Fibroblast of the aortic adventitia (primary cell): ENCODE data around the gene CYB5R3. TPM values are rescaled to one million over a fixed set of nuclear protein-coding genes. Genes with fewer than 3 reads are reported as not detected.
"Not testable (repeated sequence)": the region's sequence is repeated elsewhere in the genome, so short reads cannot be mapped to it uniquely, and the experiment has no call there.

Experiments
- DNase-seq: peaks from one replicate; pipeline ENCODE4 v3.0.0-alpha.2; 2010; ENCODE audit warnings: low read depth
- H3K4me3 ChIP-seq: 2 replicates; pipeline ENCODE4 v1.5.1; 2011; ENCODE audit warnings: low read depth, mild to moderate bottlenecking, control low read depth, low read length, moderate library complexity
- CTCF ChIP-seq: IDR thresholded peaks from 2 replicates; pipeline ENCODE4 v1.5.1; 2011; ENCODE audit warnings: mild to moderate bottlenecking, low read length, control low read depth, inconsistent platforms; ENCODE audit not compliant: insufficient read depth
- total RNA-seq: library from RNA; depleted of rRNA; stranded (reverse); fragments of >200 nt; gene quantifications from 2 replicates; pipeline ENCODE4 v1.2.3, GENCODE V29; 2012; ENCODE audit warnings: low replicate concordance

Gene CYB5R3
- total RNA-seq, 1 donor: 113 TPM

DNA sequence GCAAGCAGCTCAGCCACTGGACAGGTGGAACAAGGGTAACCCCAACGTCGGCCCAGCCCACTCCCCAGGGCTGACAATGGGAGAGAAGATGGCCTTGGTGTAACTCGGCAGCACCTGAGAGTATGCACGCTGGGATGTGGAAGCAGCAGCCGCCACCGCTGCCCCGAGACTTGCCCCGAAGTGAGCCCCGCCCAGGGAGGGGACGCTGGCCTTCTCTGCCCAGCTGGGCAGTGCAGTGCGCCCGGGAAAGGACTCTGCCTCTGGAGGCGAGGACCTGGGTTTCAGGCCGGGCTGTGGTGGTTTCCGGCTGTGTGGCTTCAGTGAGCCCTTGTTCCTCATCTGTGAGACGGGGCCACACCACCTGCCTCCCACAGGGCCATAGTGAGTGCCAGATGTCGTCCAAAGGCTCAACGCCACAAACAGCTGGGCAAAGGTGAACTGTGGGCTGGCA is 25.9 kb downstream of the CYB5R3 start:
- DNase-seq: no peak
- no peak overlapping the region for H3K4me3 ChIP-seq
- no peak for TF ChIP-seq CTCF

DNA sequence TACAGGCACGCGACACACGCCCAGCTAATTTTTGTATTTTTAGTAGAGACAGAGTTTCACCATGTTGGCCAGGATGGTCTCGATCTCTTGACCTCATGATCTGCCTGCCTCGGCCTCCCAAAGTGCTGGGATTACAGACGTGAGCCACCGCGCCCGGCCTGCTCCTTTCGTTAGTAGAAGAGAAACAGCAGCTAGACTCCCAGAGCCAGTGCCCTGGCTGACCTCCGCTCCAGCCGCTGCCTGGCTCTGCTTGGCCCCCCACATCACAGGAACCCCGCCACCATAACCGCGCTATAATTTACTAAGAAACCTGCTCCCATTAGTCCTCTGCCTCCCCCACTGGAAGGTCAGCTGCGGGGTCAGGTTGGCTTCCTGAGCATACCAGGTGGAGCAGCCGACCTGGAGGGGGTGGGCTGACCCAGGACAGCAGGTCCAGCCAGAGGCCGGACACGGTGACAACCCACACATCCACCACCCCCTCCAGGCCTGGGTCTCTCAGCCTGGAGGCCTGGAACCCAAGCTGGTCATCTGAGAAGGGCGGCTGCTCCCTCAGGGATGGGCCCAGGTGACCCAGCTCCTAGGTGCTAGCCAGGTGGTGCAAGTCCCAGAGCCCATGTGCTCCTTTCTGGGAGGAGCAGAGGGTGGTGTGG is 27.0 kb downstream of the CYB5R3 start:
- no peak for DNase-seq
- TF ChIP-seq CTCF: no peak
- H3K4me3 ChIP-seq: no peak overlapping the region

DNA sequence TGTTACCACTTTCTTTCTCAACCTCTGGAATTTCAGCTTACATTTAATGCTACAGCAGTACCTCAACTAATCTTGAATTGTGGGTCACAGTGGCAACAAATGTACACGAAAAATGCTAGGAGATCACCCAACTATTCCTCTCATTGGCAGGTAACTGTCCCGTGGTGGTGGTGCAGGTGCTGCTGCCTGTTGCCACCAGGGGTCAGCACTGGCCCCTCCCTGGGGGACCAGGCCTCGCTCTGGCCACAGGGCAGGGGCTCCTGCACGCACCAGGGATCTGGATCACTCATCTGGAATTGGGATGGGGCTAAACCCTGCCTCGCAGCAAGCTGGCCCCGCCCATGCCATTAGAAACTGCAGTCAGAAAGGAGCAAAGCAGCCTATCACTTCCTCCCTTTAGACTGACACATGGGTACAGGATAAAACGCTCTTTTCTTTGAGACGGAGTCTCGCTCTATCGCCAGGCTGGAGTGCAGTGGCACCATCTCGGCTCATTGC is 27.6 kb downstream of the CYB5R3 start:
- TF ChIP-seq CTCF: peak; percentile 95
- peak; percentile 79 for DNase-seq
- H3K4me3 ChIP-seq: no peak overlapping the region

DNA sequence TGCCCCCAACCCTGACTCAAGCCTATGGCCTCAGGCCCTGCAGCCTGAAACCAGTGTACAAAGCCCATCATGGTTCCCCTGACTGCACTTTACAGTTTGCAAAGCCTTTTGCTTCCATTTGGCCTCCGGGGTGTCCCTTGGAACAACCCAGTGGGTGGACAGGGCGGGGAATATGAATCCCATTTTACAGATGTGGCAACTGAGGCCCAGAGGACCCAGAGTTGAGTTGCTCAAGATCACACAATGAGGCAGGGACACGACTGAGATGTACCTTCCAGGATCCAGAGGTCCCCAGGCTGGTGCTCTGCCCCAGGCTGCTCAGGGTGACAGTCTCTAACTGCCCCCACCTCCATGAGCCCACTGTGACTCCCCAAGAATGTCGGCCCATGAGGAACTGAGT is 29.1 kb downstream of the CYB5R3 start:
- no peak for TF ChIP-seq CTCF
- no peak for DNase-seq
- H3K4me3 ChIP-seq: no peak overlapping the region

DNA sequence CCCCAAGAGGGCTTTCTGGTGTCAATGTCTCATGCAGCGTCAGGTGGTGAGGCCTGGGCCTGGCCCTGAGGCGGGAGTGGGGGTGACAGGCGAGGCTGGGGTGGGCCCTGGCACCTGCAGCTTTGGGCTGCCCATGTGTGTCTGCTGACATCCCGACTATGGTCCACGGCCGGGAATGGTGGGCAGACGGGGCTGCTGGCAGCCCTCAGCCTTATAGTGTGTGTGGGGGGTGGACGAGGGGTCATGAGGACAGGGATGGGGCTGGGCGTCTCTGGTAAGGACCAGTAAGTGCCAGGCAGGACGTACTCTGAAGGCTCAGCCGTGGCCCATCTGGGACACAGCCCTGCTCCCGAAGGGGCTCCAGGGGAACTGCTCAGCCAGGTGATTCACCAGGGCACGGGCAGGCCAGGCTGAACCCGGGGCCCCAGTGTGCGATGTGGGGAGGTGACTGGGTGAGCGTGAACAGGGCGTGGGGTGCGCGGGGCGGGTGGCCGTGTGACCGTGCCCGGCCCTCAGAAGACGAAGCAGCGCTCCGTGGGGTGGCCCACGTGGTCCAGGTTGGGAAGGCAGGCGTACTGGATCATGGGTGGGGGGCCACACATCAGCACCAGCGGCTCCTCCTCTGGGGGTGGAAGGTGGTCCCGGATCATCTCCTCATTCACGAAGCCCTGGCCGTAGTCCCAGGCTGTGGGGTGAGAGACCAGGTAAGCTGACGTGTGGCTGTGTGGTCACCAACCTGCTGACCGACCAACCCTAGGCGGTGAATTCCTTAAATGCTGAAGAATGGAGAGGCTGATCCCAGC is 29.7 kb downstream of the CYB5R3 start:
- TF ChIP-seq CTCF: no peak
- H3K4me3 ChIP-seq: no peak overlapping the region
- no peak for DNase-seq

- DNase-seq: no peak
- H3K4me3 ChIP-seq: no peak overlapping the region
- TF ChIP-seq CTCF: no peak
These were observed 31.8 kb downstream of the CYB5R3 start for GRCh38 chr22:42617155-42617983.

DNA sequence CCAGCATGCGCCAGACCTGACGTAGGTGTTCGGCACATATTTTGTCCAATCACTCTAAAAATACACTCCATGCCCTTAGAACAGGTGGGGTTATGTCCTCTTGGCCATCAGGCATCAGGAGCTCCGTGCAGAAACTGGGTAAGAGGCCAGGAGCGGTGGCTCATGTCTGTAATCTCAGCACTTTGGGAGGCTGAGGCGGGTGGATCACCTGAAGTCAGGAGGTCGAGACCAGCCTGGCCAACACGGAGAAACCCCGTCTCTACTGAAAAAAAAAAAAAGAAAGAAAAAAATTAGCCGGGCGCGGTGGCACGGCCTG is 33.4 kb downstream of the CYB5R3 start:
- DNase-seq: not testable (repeated sequence)

More for the DNA sequence above, 33.4 kb downstream of the CYB5R3 start:
- peak overlapping the region; percentile 28 for H3K4me3 ChIP-seq
